CD14-positive monocyte (primary cell): ENCODE data around the gene PCDH8. TPM values are rescaled to one million over a fixed set of nuclear protein-coding genes. Genes with fewer than 3 reads are reported as not detected.

Source experiments
- DNase-seq, 3 donors: peaks; one replicate each; pipeline ENCODE4 v3.0.0-alpha.2; 2011 to 2022
- H2AFZ ChIP-seq: 2 replicates; pipeline ENCODE4 v1.6.0; 2012; ENCODE audit warnings: mild to moderate bottlenecking, low read depth, low read length, inconsistent platforms; ENCODE audit not compliant: insufficient read depth, poor library complexity, severe bottlenecking
- H3K27ac ChIP-seq, 2 donors: 1 replicate in 1 of 2; 2 replicates in 1 of 2; pipeline ENCODE4 v1.5.1; 2012 to 2013; ENCODE audit warnings: low read length in 2 of 2, control low read depth in 1 of 2, inconsistent platforms in 1 of 2, low read depth in 1 of 2, mild to moderate bottlenecking in 1 of 2
- H3K27me3 ChIP-seq, 2 donors: one replicate each; pipeline versions ENCODE4 v1.6.0 to v1.6.1; 2011 to 2013; ENCODE audit warnings: low read length in 2 of 2; ENCODE audit not compliant: control insufficient read depth in 2 of 2, insufficient read depth in 2 of 2
- H3K36me3 ChIP-seq, 2 donors: replicated peaks in 1 of 2; 1 replicate in 1 of 2; 2 replicates in 1 of 2; pipeline versions ENCODE4 v1.5.1 to v1.6.1; 2012 to 2013; ENCODE audit warnings: low read length in 2 of 2, control low read depth in 1 of 2, inconsistent platforms in 1 of 2, mild to moderate bottlenecking in 1 of 2; ENCODE audit not compliant: insufficient read depth in 2 of 2, control insufficient read depth in 1 of 2
- H3K4me1 ChIP-seq, 2 donors: 1 replicate in 1 of 2; 2 replicates in 1 of 2; pipeline versions ENCODE4 v1.5.1 to v1.6.1; 2012 to 2013; ENCODE audit warnings: low read length in 2 of 2, control low read depth in 1 of 2, inconsistent platforms in 1 of 2, mild to moderate bottlenecking in 1 of 2, moderate library complexity in 1 of 2; ENCODE audit not compliant: insufficient read depth in 2 of 2, control insufficient read depth in 1 of 2
- H3K4me2 ChIP-seq: replicated peaks from 2 replicates; pipeline ENCODE3; 2012; ENCODE audit warnings: low read length, moderate library complexity, mild to moderate bottlenecking; ENCODE audit not compliant: poor library complexity, severe bottlenecking; ENCODE audit errors: extremely low read depth
- H3K4me3 ChIP-seq, 3 experiments: fragments of 200-600 bp in 1 of 3; sonication (generic) in 1 of 3; replicated peaks in 1 of 3; 1 replicate in 2 of 3; 2 replicates in 1 of 3; pipeline ENCODE4 v1.5.1; 2011 to 2013; ENCODE audit warnings: low read length in 3 of 3, mild to moderate bottlenecking in 3 of 3, control low read depth in 2 of 3, low read depth in 2 of 3, inconsistent platforms in 1 of 3, moderate library complexity in 1 of 3
- H3K79me2 ChIP-seq: 2 replicates; pipeline ENCODE4 v1.6.0; 2012; ENCODE audit warnings: mild to moderate bottlenecking, control low read depth, inconsistent platforms, low read length, moderate library complexity; ENCODE audit not compliant: insufficient read depth
- H3K9ac ChIP-seq: 2 replicates; pipeline ENCODE4 v1.6.0; 2017; ENCODE audit warnings: low read length, mild to moderate bottlenecking; ENCODE audit not compliant: insufficient read depth, poor library complexity, severe bottlenecking
- H3K9me3 ChIP-seq, 2 donors: replicated peaks in 1 of 2; 1 replicate in 1 of 2; 2 replicates in 1 of 2; pipeline versions ENCODE4 v1.5.1 to v1.6.1; 2012 to 2013; ENCODE audit warnings: low read length in 2 of 2, control low read depth in 1 of 2; ENCODE audit not compliant: control insufficient read depth in 1 of 2, insufficient read depth in 1 of 2
- H4K20me1 ChIP-seq: 2 replicates; pipeline ENCODE4 v1.6.0; 2012; ENCODE audit warnings: mild to moderate bottlenecking, low read length, control low read depth, moderate library complexity; ENCODE audit not compliant: insufficient read depth
- H3K27ac Mint-ChIP-seq, 7 donors: one replicate each; pipeline ENCODE4 v1.8.0; 2020; ENCODE audit warnings: mild to moderate bottlenecking in 7 of 7, mixed read lengths in 7 of 7, moderate library complexity in 6 of 7, inconsistent platforms in 2 of 7
- H3K27me3 Mint-ChIP-seq, 3 donors: one replicate each; pipeline ENCODE4 v1.8.0; 2021 to 2022; ENCODE audit warnings: low read depth in 3 of 3, mild to moderate bottlenecking in 3 of 3, mixed read lengths in 3 of 3, moderate library complexity in 3 of 3, inconsistent platforms in 1 of 3
- H3K36me3 Mint-ChIP-seq, 2 donors: one replicate each; pipeline ENCODE4 v1.8.0; 2020; ENCODE audit warnings: mixed read lengths in 2 of 2, inconsistent platforms in 1 of 2, mild to moderate bottlenecking in 1 of 2
- H3K4me1 Mint-ChIP-seq: one replicate; pipeline ENCODE4 v1.8.0; 2020; ENCODE audit warnings: mild to moderate bottlenecking, mixed read lengths
- H3K4me3 Mint-ChIP-seq, 2 donors: one replicate each; pipeline ENCODE4 v1.8.0; 2020; ENCODE audit warnings: mild to moderate bottlenecking in 2 of 2, mixed read lengths in 2 of 2, moderate library complexity in 1 of 2
- H3K9me3 Mint-ChIP-seq, 7 donors: one replicate each; pipeline ENCODE4 v1.8.0; 2020 to 2022; ENCODE audit warnings: mixed read lengths in 7 of 7, mild to moderate bottlenecking in 6 of 7, moderate library complexity in 6 of 7, inconsistent platforms in 2 of 7
- WGBS: methylation state at CpG from one replicate; pipeline ENCODE4 v1.1.5; 2013; ENCODE audit warnings: missing lambda C conversion rate; ENCODE audit not compliant: insufficient coverage; 5-methylcytosine and 5-hydroxymethylcytosine counted together
- intact Hi-C, 2 donors: fragments of 100-400 bp; cut with micrococcal nuclease; formaldehyde crosslinking; loops; one replicate each; pipeline versions ENCODE4 v1.15.0 to v1.15.1; 2023
- polyA plus RNA-seq, 3 donors: library from polyadenylated mRNA; depleted of rRNA in 1 of 3; unstranded in 2 of 3; stranded (reverse) in 1 of 3; fragments of 300-500 nt in 2 of 3; fragments of >200 nt in 1 of 3; fragmentation: Illumina TruSeq in 2 of 3; gene quantifications; 1 replicate in 2 of 3; 2 replicates in 1 of 3; pipeline ENCODE4 v1.2.3, GENCODE V29; 2012 to 2021
- TF ChIP-seq, protein P1 (sequence below): fragments of 200-600 bp; IDR thresholded peaks from one replicate; pipeline ENCODE4 v1.8.0; 2022; ENCODE audit warnings: antibody characterized with exemption, mild to moderate bottlenecking

Gene PCDH8
- polyA plus RNA-seq, 3 donors, result not detected

DNA sequence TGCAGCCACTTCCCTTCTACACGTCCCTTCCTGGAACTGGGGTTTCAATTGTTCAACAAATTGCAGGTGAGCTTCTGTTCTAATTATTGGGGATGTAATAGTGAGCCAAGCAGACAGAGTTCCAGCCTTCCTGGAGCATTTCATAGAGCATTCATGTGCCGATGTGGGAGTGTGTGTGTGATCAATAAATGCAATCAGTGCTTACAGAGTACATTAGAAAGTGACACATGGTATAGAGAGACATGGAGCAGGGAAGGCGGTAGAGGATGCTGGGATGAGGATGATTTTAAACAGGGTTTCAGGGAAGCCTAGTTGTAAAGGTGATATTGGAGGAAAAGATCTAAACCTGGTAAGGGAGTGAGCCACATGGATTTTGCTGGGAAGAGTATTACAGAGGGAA, 21.7 kb upstream of the PCDH8 start:
- H3K4me3 ChIP-seq, result no peak overlapping the region
- no peaks in the 10 kb centered on the region for H3K4me1 ChIP-seq
- H3K9ac ChIP-seq, result no peak overlapping the region
- no peak for DNase-seq
- H3K27ac Mint-ChIP-seq, result no peak overlapping the region
- H3K79me2 ChIP-seq, result no peaks in the 10 kb centered on the region
- no peaks in the 10 kb centered on the region for H3K36me3 Mint-ChIP-seq
- no peak overlapping the region for H3K4me2 ChIP-seq
- no peaks in the 10 kb centered on the region for H3K4me1 Mint-ChIP-seq
- peaks cover 8 to 21% (median 14%) of the 10 kb centered on the region in 7 donors for H3K9me3 Mint-ChIP-seq
- H4K20me1 ChIP-seq, result no peaks in the 10 kb centered on the region
- peaks cover 6 to 9% of the 10 kb centered on the region in 2 donors for H3K9me3 ChIP-seq
- peaks cover 3 to 8% (median 6%) of the 10 kb centered on the region in 3 donors for H3K27me3 Mint-ChIP-seq
- no peak overlapping the region for H3K4me3 Mint-ChIP-seq
- H3K27ac ChIP-seq, result no peak overlapping the region
- no peaks in the 10 kb centered on the region for H3K27me3 ChIP-seq
- no peak overlapping the region for H2AFZ ChIP-seq
- 93% methylated on average over 1 of the region's 3 CpGs for WGBS
- TF ChIP-seq, protein P1, sequence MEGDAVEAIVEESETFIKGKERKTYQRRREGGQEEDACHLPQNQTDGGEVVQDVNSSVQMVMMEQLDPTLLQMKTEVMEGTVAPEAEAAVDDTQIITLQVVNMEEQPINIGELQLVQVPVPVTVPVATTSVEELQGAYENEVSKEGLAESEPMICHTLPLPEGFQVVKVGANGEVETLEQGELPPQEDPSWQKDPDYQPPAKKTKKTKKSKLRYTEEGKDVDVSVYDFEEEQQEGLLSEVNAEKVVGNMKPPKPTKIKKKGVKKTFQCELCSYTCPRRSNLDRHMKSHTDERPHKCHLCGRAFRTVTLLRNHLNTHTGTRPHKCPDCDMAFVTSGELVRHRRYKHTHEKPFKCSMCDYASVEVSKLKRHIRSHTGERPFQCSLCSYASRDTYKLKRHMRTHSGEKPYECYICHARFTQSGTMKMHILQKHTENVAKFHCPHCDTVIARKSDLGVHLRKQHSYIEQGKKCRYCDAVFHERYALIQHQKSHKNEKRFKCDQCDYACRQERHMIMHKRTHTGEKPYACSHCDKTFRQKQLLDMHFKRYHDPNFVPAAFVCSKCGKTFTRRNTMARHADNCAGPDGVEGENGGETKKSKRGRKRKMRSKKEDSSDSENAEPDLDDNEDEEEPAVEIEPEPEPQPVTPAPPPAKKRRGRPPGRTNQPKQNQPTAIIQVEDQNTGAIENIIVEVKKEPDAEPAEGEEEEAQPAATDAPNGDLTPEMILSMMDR, result no peak
- H3K36me3 ChIP-seq, result no peaks in the 10 kb centered on the region
- intact Hi-C loops, result no loop called here

DNA sequence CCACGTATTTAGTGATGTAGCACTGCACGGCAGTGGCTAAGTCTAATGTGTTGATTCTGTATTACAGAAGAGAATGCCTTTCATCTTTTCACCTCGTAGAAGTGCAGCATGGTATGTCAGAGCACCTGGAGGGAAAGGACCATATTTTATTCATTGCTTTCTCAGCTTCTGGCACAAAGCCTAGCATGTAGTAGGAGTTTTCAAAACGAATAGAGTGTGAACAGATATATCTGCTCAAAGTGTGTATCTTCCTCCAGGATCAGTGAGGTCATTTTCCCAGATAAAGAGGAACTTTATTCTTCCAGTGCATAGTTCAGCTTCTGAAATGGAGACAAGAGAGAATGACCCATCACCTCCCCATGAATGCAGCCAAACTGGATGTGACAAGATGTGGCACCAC, 21.2 kb upstream of the PCDH8 start:
- Histone ChIP-seq H3K79me2 (no peaks in the 10 kb centered on the region), H3K9ac (no peak overlapping the region), H3K36me3 (no peaks in the 10 kb centered on the region), H3K9me3 (peaks cover 5 to 6% of the 10 kb centered on the region in 2 donors), H4K20me1 (no peaks in the 10 kb centered on the region), H3K27me3 (no peaks in the 10 kb centered on the region), H2AFZ (no peak overlapping the region), H3K4me2 (no peak overlapping the region), H3K4me3 (no peak overlapping the region), H3K27ac (no peak overlapping the region), H3K4me1 (no peaks in the 10 kb centered on the region)
- no peaks in the 10 kb centered on the region for H3K36me3 Mint-ChIP-seq
- 95% methylated on average over 2 of the region's 4 CpGs for WGBS
- H3K9me3 Mint-ChIP-seq, result peaks cover 6 to 17% (median 8%) of the 10 kb centered on the region in 7 donors
- no peak for DNase-seq
- TF ChIP-seq, protein P1, result no peak
- no peaks in the 10 kb centered on the region for H3K4me1 Mint-ChIP-seq
- intact Hi-C loops, result no loop called here
- H3K4me3 Mint-ChIP-seq, result no peak overlapping the region
- H3K27me3 Mint-ChIP-seq, result peaks cover 3 to 8% (median 6%) of the 10 kb centered on the region in 3 donors
- no peak overlapping the region for H3K27ac Mint-ChIP-seq
